Right ventricle myocardium superior (tissue), 1 donor: Measurements from ENCODE around the gene TBC1D25. TPM values are rescaled to one million over a fixed set of nuclear protein-coding genes. Genes with fewer than 3 reads are reported as not detected.
"Not testable (repeated sequence)": the region's sequence is repeated elsewhere in the genome, so short reads cannot be mapped to it uniquely, and the experiment has no call there.

ENCODE experiments used
- ATAC-seq: fragments of 200-7000 bp; cut with Tn5 transposase; one replicate; pipeline ENCODE4 v1.9.1; 2020; ENCODE audit warnings: mild to moderate bottlenecking; ENCODE audit not compliant: poor library complexity
- DNase-seq: peaks from one replicate; pipeline ENCODE4 v3.0.0-alpha.2; 2020
- intact Hi-C: fragments of 100-400 bp; cut with DNase I; formaldehyde crosslinking; loops from one replicate; pipeline ENCODE4 v1.11.2; 2022
- total RNA-seq: library from RNA; stranded (reverse); fragmentation: NEBNext Ultra II Directional; extraction: Animal tissue kit (Norgen Biotek cat#: 25700); gene quantifications from one replicate; pipeline ENCODE4 v1.2.1, GENCODE V29; 2021
- donor health status: DM: no; HTN: yes; CAD: no; lungs with severe emphysema.

The TBC1D25 gene
- total RNA-seq, 1 donor from 2014 or later: 13.9 TPM

GRCh38 chrX:48541140-48541814 is 1.8 kb downstream of the TBC1D25 start:
- intact Hi-C loops: no loop called here
- ATAC-seq (no peak), DNase-seq (no peak)

DNA sequence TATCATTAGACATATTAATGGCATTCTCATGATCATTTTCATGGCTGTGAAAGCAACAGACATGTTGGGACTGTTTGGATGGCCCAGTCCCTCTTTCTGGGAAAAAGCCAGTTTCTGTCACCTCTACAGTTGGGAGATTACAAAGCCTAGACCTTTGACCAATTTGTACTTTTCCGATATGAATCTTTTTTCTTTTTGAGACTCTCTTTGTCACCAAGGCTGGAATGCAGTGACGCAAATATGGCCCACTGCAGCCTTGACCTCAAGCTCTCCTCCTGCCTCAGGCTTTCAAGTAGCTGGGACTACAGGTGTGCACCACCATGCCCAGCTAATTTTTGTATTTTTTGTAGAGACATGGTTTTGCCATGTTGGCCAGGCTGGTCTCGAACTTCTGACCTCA is 9.4 kb downstream of the TBC1D25 start:
- DNase-seq: no peak
- intact Hi-C loops: no loop called here
- ATAC-seq: no peak

- DNase-seq, ATAC-seq, intact Hi-C loops: not testable (repeated sequence)
These were observed 16.3 kb downstream of the TBC1D25 start for GRCh38 chrX:48555731-48556325.

DNA sequence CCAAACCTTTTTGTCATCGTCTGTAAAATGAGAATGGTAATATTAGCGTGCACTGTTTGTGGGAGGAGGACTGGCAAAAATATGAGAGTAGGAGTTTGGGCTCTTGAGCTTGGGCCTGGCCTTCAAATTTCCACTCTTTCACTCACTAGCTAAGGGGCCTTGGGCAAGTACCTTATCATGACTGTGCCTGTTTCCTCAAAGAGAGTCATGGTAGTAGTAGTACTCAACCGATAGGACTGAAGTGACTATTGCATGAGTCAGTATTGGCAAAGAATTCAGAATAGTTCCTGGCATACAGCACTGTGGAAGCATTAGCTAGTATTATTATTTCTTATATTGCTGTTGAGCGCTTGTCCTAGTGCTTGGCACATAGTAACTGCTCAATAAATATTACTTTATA is 18.8 kb downstream of the TBC1D25 start:
- DNase-seq (no peak), ATAC-seq (peak; percentile 56)
- intact Hi-C loops: no loop called here

- DNase-seq (no peak), ATAC-seq (no peak)
- intact Hi-C loops: no loop called here
These were observed 20.1 kb downstream of the TBC1D25 start for GRCh38 chrX:48559636-48560035.

GRCh38 chrX:48560056-48560455 is 20.5 kb downstream of the TBC1D25 start:
- intact Hi-C loops: no loop called here
- no peak for ATAC-seq
- DNase-seq: no peak

GRCh38 chrX:48560681-48561080 is 21.2 kb downstream of the TBC1D25 start:
- intact Hi-C loops: no loop called here
- DNase-seq (no peak), ATAC-seq (no peak)

GRCh38 chrX:48569958-48570357 is 30.4 kb downstream of the TBC1D25 start:
- DNase-seq (no peak), ATAC-seq (no peak)
- intact Hi-C loops: no loop called here

DNA sequence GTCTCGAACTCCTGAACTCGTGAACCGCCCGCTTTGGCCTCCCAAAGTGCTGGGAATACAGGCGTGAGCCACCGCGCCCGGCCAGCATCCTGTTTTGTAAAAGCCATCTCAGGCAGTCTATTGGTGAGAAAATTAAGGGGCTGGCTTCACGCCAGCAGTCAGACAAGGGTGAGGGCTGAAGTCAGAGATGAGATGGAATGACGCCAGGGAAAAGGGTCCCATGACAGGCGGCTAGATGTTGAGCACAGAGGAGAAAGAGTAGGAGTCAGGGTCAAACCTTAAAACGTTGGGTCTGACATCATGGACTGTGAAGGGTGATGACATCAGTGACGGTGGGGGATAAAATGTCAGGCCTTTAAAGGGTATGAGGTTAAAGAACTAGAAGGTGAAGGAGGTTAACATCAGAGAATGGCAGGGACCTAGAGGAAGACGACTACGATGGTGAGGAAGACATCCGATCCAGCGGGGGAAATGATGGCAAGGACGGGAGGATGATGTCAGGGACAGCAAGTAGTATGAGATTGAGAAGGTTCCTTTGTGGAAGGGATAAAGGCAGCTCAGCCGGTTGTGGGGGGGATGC is 34.3 kb downstream of the TBC1D25 start:
- intact Hi-C loops: no loop called here
- ATAC-seq (peak; percentile 3), DNase-seq (peak; percentile 50)

- ATAC-seq: peak; percentile 99
- peak; percentile 94 for DNase-seq
- intact Hi-C loops: no loop called here
These were observed 35.1 kb downstream of the TBC1D25 start, which contains the start of gene RBM3 for GRCh38 chrX:48574270-48575266. RBM3 (plus strand) TSS chrX:48574484; CDS start chrX:48575181, 697 bp downstream.

- no peak for ATAC-seq
- intact Hi-C loops: no loop called here
- no peak for DNase-seq
These were observed 36.1 kb downstream of the TBC1D25 start for GRCh38 chrX:48575642-48576041.

DNA sequence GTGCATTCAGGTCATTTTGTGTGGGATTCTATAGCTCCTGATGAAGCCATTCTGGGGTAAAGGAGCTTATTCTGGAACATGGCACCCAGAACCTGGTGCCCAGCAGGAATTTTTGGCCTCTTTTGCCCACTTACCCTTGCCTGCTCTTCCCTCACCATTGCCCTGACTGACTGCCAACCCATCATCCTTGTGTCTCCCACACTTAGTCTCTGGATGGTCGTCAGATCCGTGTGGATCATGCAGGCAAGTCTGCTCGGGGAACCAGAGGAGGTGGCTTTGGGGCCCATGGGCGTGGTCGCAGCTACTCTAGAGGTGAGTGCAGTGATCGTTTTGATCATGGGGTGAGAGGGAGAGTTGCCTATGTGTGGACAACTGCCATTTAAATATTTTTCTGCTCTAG is 36.6 kb downstream of the TBC1D25 start:
- intact Hi-C loops: no loop called here

GRCh38 chrX:48578661-48579128 is 39.2 kb downstream of the TBC1D25 start:
- ATAC-seq: no peak
- intact Hi-C loops: no loop called here
- no peak for DNase-seq

More for the DNA sequence above, 36.6 kb downstream of the TBC1D25 start:
- ATAC-seq: no peak
- no peak for DNase-seq

- intact Hi-C loops: no loop called here
- no peak for ATAC-seq
- DNase-seq: no peak
These were observed 39.7 kb downstream of the TBC1D25 start for GRCh38 chrX:48579259-48579658.

DNA sequence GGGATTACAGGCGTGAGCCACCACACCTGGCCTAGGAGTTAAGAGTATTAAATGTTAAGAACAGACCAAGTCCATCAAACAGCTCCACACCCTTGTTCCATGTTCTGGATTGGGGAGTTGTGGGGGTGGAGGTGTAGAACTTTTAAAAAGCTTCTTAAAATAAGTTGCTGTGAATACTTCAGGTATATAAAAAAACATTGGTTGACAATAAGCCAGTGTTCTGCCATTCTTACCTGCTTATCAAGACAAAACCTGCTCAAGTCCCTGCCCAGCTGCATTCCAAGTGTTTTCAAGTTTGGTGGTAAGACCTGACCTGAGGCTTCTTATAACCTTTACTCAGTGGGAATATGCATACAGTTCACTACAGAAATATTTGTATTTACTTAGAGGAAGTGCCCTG is 41.1 kb downstream of the TBC1D25 start:
- intact Hi-C loops: no loop called here
- ATAC-seq (no peak), DNase-seq (no peak)

- no peak for ATAC-seq
- intact Hi-C loops: no loop called here
- DNase-seq: no peak
These were observed 45.2 kb downstream of the TBC1D25 start for GRCh38 chrX:48584698-48585097.

DNA sequence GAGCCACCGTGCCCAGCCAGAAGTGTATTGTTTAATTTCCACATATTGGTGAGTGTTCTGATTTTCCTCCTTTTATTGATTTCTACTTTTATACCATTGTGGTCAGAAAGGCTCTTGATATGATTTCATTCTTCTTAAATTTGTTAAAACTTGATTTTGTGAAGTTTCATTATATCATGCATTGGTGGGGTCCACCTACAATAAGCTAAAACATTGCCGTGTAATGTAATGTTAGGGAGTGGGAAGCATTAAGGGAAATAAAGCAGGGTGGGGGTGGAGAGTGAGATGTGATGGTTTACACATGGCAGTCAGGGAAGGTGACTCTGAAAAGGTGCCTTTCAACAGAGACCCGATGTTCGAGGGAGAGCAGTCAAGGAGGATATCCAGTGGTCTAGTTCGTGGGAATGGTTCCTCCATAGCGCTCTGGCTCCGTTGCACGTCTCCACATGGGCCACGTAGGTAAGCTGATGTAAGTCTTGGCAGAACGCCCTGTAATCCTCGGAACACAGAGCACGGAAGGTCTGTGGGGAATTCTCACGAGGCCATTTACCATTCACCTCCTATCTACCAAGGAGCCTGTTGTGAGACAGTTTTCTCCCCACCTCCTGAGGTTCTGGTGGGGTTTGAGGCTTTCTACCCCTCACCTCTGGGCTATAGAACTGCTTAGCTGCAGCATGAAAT is 50.1 kb downstream of the TBC1D25 start:
- intact Hi-C loops: no loop called here
- peak; percentile 46 for ATAC-seq

More for the DNA sequence above, 50.1 kb downstream of the TBC1D25 start:
- no peak for DNase-seq
